PC-9 (cell line): Measurements from ENCODE around the gene LZTS2. TPM values are rescaled to one million over a fixed set of nuclear protein-coding genes. Genes with fewer than 3 reads are reported as not detected.
A peak's percentile ranks its signal among the peaks of the same experiment; 100 is the strongest.

Experiments
- BruUV-seq: library from RNA; stranded (reverse); fragments of 400-500 nt; replicated peaks from 2 replicates; lab custom pipeline; 2021; lab: Mats Ljungman, UMichigan
- CTCF ChIA-PET: fragments of 300-600 bp; sonication (Branson Sonifier 250); formaldehyde crosslinking; loops from one replicate; lab custom pipeline; 2022; ENCODE audit warnings: antibody characterized with exemption; lab: Charles Lee
- POLR2A ChIA-PET: fragments of 300-600 bp; sonication (Branson Sonifier 250); formaldehyde crosslinking; loops from one replicate; lab custom pipeline; 2022; ENCODE audit warnings: antibody characterized with exemption; ENCODE audit not compliant: unreplicated experiment; lab: Charles Lee
- DNase-seq, 2 experiments: peaks; one replicate each; pipeline versions ENCODE4 v3.0.0 to v3.0.0-alpha.2; 2015 to 2022; ENCODE audit warnings: mixed read lengths in 1 of 2
- H2AFZ ChIP-seq: fragments of 200-600 bp; sonication (generic); 2 replicates; pipeline ENCODE4 v1.8.1; 2017; ENCODE audit warnings: antibody characterized with exemption
- H3F3A ChIP-seq: fragments of 200-600 bp; sonication (generic); 2 replicates; pipeline ENCODE4 v1.8.1; 2017; ENCODE audit warnings: antibody characterized with exemption, mild to moderate bottlenecking, low read depth; ENCODE audit not compliant: insufficient read depth
- H3K27ac ChIP-seq: fragments of 200-600 bp; sonication (generic); 2 replicates; pipeline ENCODE4 v1.6.1; 2016; ENCODE audit warnings: mixed run types
- H3K27me3 ChIP-seq: fragments of 200-600 bp; sonication (generic); 2 replicates; pipeline ENCODE4 v1.6.1; 2016; ENCODE audit warnings: low read depth, mixed run types; ENCODE audit not compliant: insufficient read depth
- H3K36me3 ChIP-seq: fragments of 200-600 bp; sonication (generic); 2 replicates; pipeline ENCODE4 v1.6.1; 2016; ENCODE audit warnings: low read depth, mixed run types
- H3K4me1 ChIP-seq: fragments of 200-600 bp; sonication (generic); replicated peaks from 2 replicates; pipeline ENCODE4 v1.6.1; 2016; ENCODE audit warnings: mixed run types; ENCODE audit not compliant: insufficient read depth
- H3K4me2 ChIP-seq: fragments of 200-600 bp; sonication (generic); 2 replicates; pipeline ENCODE4 v1.6.1; 2017; ENCODE audit warnings: mixed run types
- H3K4me3 ChIP-seq: fragments of 200-600 bp; sonication (generic); 2 replicates; pipeline ENCODE4 v1.6.1; 2016; ENCODE audit warnings: mixed run types
- H3K79me2 ChIP-seq: fragments of 200-600 bp; sonication (generic); 2 replicates; pipeline ENCODE4 v1.6.1; 2017; ENCODE audit warnings: low read depth, mixed run types
- H3K9me2 ChIP-seq: fragments of 200-600 bp; sonication (generic); 2 replicates; pipeline ENCODE4 v1.8.1; 2017; ENCODE audit warnings: mild to moderate bottlenecking; ENCODE audit not compliant: insufficient read depth
- H3K9me3 ChIP-seq: fragments of 200-600 bp; sonication (generic); 2 replicates; pipeline ENCODE4 v1.8.1; 2016; ENCODE audit warnings: low read depth; ENCODE audit not compliant: insufficient read depth
- H4K20me1 ChIP-seq: fragments of 200-600 bp; sonication (generic); 2 replicates; pipeline ENCODE4 v1.8.1; 2017; ENCODE audit not compliant: insufficient read depth
- EZH2 ChIP-seq: fragments of 200-600 bp; sonication (generic); IDR thresholded peaks from 2 replicates; pipeline ENCODE4 v1.8.0; 2017; ENCODE audit warnings: antibody characterized with exemption, low read depth
- intact Hi-C: fragments of 100-400 bp; cut with micrococcal nuclease; formaldehyde crosslinking; loops from one replicate; pipeline ENCODE4 v1.10.0; 2022; ENCODE audit not compliant: unreplicated experiment
- total RNA-seq: library from RNA; stranded (reverse); gene quantifications from 2 replicates; pipeline ENCODE4 v1.2.3, GENCODE V29; 2021
- TF ChIP-seq, protein P1 (sequence below): fragments of 200-600 bp; sonication (generic); conservative IDR thresholded peaks from 2 replicates; pipeline ENCODE4 v1.6.1; 2017; ENCODE audit warnings: mixed run types, antibody characterized with exemption, mild to moderate bottlenecking, moderate library complexity

Gene LZTS2
- total RNA-seq, 1 experiment from 2014 or later: 32.5 TPM

DNA sequence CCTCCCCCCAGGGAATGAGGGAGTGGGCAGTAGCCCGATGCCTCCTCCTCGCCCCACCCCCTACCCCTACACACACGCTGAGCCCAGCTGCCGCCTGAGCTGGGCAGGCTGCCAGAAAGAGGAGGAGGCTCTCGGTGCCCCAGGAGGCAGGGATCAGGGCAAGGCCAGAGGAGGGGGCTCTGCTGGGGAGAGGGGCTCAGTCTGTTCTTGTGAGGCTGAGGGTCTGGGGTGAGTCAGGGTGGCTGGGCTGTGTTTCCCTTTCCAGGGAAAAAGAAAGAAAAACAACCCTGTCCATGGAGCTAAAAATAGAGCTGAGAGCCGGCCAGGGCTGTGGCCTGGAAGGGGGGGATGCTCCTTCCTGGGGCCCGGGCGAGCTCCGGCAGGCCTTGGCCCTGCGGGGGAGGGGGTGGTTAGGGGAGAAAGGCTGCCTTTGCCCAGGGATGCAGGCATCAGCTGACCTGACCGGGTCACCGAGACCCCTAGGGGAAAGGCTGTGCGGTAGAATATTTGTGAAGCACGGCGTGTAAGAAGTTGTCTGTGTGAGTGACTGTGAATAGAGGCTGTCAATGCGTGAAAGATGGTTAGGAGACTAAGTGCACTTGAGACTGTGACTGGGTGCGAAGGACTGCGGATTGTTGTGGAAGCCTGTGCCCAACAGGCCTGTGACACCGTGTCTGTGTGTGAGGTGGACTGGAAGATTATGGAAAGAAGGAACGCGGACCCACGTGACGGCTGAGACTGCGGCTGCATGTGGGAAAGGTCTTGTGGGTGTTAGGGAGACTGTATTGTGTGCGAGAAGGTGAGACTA, 1.2 kb upstream of the LZTS2 start:
- Histone ChIP-seq H4K20me1 (no peaks in the 10 kb centered on the region; the same call in 1 of the 2 replicates), H3K4me2 (peak overlapping the region; percentile 93), H3K9me2 (no peaks in the 10 kb centered on the region), H3K4me1 (peaks cover 11% of the 10 kb centered on the region), H3K4me3 (peak overlapping the region; percentile 76), H3K79me2 (0 out of 2 replicates have a peak, but pooled peaks cover 5% of the 10 kb centered on the region), H3K9me3 (no peaks in the 10 kb centered on the region), H3K27ac (0 out of 2 replicates have a peak overlapping the region, but pooled peaks have one; percentile 12), H3K27me3 (no peaks in the 10 kb centered on the region), H3F3A (peaks cover 17% of the 10 kb centered on the region; the same call in 1 of the 2 replicates), H3K36me3 (no peaks in the 10 kb centered on the region), H2AFZ (peak overlapping the region; percentile 96; the same call in 1 of the 2 replicates)
- ChIA-PET POLR2A (interaction anchor here (1.0 kb wide), 1 partner anchor 13 kb away, joined by 9 read pairs; no protein-coding TSS in a partner anchor), CTCF (interaction anchor here (0.6 to 1.5 kb wide), 5 partner anchors 13 to 621 kb away, joined by 3 to 13 read pairs (median 6); no protein-coding TSS in a partner anchor)
- intact Hi-C loops: no loop called here
- no TSS peak for BruUV-seq
- TF ChIP-seq EZH2: no peak
- TF ChIP-seq, protein P1, sequence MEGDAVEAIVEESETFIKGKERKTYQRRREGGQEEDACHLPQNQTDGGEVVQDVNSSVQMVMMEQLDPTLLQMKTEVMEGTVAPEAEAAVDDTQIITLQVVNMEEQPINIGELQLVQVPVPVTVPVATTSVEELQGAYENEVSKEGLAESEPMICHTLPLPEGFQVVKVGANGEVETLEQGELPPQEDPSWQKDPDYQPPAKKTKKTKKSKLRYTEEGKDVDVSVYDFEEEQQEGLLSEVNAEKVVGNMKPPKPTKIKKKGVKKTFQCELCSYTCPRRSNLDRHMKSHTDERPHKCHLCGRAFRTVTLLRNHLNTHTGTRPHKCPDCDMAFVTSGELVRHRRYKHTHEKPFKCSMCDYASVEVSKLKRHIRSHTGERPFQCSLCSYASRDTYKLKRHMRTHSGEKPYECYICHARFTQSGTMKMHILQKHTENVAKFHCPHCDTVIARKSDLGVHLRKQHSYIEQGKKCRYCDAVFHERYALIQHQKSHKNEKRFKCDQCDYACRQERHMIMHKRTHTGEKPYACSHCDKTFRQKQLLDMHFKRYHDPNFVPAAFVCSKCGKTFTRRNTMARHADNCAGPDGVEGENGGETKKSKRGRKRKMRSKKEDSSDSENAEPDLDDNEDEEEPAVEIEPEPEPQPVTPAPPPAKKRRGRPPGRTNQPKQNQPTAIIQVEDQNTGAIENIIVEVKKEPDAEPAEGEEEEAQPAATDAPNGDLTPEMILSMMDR: no peak
- peak in 1 of 2 experiments; percentile 65 for DNase-seq

DNA sequence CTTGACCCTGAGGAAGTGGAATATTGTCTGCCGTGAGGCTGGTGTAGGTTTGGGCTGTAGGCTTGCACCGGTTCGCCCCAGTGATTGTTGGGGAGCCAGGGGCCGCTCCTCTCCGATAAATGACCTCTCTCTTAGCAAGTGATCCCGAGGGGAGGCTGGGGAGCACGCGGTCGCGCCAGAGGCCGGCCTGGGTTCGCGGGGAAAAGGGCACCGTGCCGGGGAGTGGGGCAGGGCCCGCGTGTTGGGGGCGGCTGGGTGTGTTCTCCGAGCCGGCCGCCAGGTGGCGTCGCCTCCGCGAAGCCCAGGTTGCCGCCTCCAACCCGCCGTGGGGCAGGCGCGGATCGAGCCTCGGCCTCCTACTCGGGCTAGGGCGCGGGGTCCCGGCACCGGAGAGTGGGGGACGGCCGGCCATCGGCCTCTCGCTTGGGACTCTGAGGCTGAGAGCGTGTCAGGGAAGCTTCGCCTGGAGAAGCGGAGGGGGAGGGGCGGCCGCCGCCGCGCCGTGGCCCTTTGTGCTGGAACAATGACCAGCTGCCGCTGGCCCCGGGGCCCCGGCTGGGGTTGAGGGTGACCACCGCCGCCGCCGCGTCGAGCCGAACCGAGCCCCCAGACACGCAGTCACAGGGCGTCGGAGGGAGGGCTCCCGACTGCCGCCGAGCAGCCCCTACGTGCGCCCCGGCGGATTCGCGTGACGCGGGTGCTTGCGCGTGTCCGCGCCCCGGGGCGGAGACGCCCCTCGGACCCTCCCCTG, 442 bp upstream of the LZTS2 start:
- H3K4me2 ChIP-seq: peak overlapping the region; percentile 93
- peaks cover 11% of the 10 kb centered on the region for H3K4me1 ChIP-seq
- H3K27me3 ChIP-seq: no peaks in the 10 kb centered on the region
- no peaks in the 10 kb centered on the region for H3K9me2 ChIP-seq
- peak overlapping the region; percentile 76 for H3K4me3 ChIP-seq
- peaks cover 11% of the 10 kb centered on the region; the same call in 1 of the 2 replicates for H3F3A ChIP-seq
- POLR2A ChIA-PET: interaction anchor here (0.7 to 1.0 kb wide), 2 partner anchors 12 to 89 kb away, joined by 4 to 9 read pairs; no protein-coding TSS in a partner anchor
- 0 out of 2 replicates have a peak overlapping the region, but pooled peaks have one; percentile 12 for H3K27ac ChIP-seq
- peak in 1 of 2 experiments; percentile 69 for DNase-seq
- no peaks in the 10 kb centered on the region; the same call in 1 of the 2 replicates for H4K20me1 ChIP-seq
- intact Hi-C loops: no loop called here
- BruUV-seq: TSS peak; percentile 77
- CTCF ChIA-PET: interaction anchor here (0.8 to 1.5 kb wide), 2 partner anchors 12 to 15 kb away, joined by 3 to 6 read pairs; no protein-coding TSS in a partner anchor
- H2AFZ ChIP-seq: peak overlapping the region; percentile 88
- TF ChIP-seq EZH2: no peak
- TF ChIP-seq, protein P1: peak; percentile 83
- 0 out of 2 replicates have a peak, but pooled peaks cover 5% of the 10 kb centered on the region for H3K79me2 ChIP-seq
- H3K36me3 ChIP-seq: no peaks in the 10 kb centered on the region
- no peaks in the 10 kb centered on the region for H3K9me3 ChIP-seq
